NT2/D1 (cell line): ENCODE measurements around the gene FLOT1.

Experiments
- DNase-seq: peaks from one replicate; pipeline ENCODE4 v3.0.0-alpha.2; 2011; ENCODE audit warnings: low read depth, low spot score
- H3K27me3 ChIP-seq: 2 replicates; pipeline ENCODE4 v1.6.0; 2011; ENCODE audit warnings: mild to moderate bottlenecking; ENCODE audit not compliant: insufficient read length, insufficient read depth
- H3K36me3 ChIP-seq: 2 replicates; pipeline ENCODE4 v1.6.1; 2011; ENCODE audit warnings: mild to moderate bottlenecking, low read length, mixed read lengths; ENCODE audit not compliant: insufficient read depth, insufficient read length
- H3K4me1 ChIP-seq: 2 replicates; pipeline ENCODE4 v1.5.1; 2011; ENCODE audit not compliant: insufficient read depth, insufficient read length
- H3K4me3 ChIP-seq: 2 replicates; pipeline ENCODE4 v1.5.1; 2011; ENCODE audit warnings: low read depth; ENCODE audit not compliant: insufficient read length
- H3K9ac ChIP-seq: 2 replicates; pipeline ENCODE4 v1.6.0; 2011; ENCODE audit warnings: low read depth; ENCODE audit not compliant: insufficient read length
- H3K9me3 ChIP-seq: 2 replicates; pipeline ENCODE4 v1.5.1; 2011; ENCODE audit warnings: mild to moderate bottlenecking, low read length; ENCODE audit not compliant: insufficient read depth
- SUZ12 ChIP-seq: IDR thresholded peaks from 2 replicates; pipeline ENCODE4 v1.6.1; 2011; ENCODE audit not compliant: insufficient read length, insufficient read depth; ENCODE audit errors: extremely low read depth
- YY1 ChIP-seq: IDR thresholded peaks from 2 replicates; pipeline ENCODE4 v1.6.1; 2011; ENCODE audit not compliant: insufficient read length, insufficient read depth
- ZNF274 ChIP-seq: IDR thresholded peaks from 2 replicates; pipeline ENCODE4 v1.6.1; 2011; ENCODE audit warnings: mild to moderate bottlenecking, low read depth, low read length

The FLOT1 gene

GRCh38 chr6:30780642-30780920, 38.1 kb upstream of the FLOT1 start:
- Histone ChIP-seq H3K27me3 (no peaks in the 10 kb centered on the region), H3K36me3 (no peaks in the 10 kb centered on the region), H3K9ac (no peak overlapping the region), H3K4me1 (no peaks in the 10 kb centered on the region), H3K9me3 (no peaks in the 10 kb centered on the region), H3K4me3 (no peak overlapping the region)
- TF ChIP-seq ZNF274 (no peak), SUZ12 (no peak), YY1 (no peak)
- no peak for DNase-seq

DNA sequence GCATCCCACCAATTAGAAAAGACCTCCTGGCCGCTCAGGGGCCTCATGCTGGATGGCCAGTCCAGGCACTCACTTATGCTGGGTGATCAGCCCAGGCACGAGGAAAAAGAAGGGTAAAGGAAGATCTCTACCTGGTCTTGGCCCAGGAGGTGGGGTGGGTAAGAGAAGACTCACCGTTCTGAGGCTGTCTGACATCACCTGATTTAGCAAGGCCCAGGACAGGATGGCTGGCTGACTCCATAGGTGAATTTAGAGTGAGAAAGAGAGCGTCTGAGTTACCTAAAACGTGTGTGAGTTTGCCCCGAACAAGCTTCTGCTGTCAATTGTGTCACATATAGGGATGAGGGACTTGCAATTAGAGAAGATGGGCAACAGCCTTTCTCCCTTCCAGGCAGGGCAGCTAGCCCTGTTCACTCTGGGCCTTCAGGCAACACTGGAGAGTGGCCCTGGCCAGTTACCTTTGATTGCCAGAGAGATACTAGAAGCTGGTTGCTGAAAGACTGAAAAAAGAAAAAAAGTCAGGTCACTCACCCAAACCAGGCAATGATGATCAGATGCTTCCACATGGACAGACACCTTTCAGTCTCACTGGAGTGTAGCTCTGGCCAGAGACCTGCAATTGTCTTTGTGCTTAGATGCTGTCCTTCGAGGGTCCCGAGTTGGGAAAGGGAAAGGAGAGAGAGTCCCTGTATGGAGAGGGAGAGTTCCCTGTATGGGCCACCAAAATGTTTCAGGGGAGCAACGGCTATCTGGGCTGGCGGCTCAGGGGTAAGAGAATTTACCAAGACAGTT, 37.6 kb upstream of the FLOT1 start:
- no peak overlapping the region for H3K9ac ChIP-seq
- H3K9me3 ChIP-seq, result no peaks in the 10 kb centered on the region
- no peaks in the 10 kb centered on the region for H3K4me1 ChIP-seq

DNA sequence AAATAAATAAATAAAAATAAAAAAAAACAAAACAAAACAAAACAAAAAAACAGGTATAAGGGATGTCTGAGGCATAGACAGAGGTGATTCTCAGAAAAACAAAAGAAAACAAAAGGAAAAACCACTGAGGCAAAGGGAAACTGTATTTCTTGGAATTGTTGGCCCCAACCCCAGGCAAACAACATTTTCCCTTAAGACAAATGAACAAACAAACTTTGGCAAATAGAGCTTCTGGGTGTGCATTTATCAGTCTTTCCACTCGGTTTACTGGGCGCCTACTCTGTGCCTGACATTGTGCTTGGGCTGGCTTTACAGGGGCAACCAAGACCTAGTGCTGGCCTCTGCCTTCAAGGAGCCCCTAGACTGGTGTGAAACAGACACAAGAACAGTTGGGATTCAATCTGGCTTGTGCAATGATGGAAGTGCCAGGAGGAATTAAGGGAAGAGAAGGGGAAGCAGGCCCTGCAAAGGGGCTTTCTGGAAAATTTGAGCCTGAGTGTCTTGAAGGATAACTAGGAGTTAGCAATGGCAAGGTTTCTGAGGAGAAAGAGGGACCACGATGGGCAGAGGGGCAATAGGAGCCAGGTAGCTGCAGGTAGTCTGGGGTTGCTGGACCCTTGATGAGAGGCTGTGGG, 35.6 kb upstream of the FLOT1 start:
- no peaks in the 10 kb centered on the region for H3K27me3 ChIP-seq
- no peaks in the 10 kb centered on the region for H3K4me1 ChIP-seq
- TF ChIP-seq SUZ12, result no peak
- TF ChIP-seq YY1, result no peak
- no peak for TF ChIP-seq ZNF274
- no peak overlapping the region for H3K4me3 ChIP-seq
- H3K9me3 ChIP-seq, result no peaks in the 10 kb centered on the region
- no peak overlapping the region for H3K9ac ChIP-seq
- no peak for DNase-seq
- no peaks in the 10 kb centered on the region for H3K36me3 ChIP-seq

More for the DNA sequence above, 37.6 kb upstream of the FLOT1 start:
- Histone ChIP-seq H3K4me3 (no peak overlapping the region), H3K27me3 (no peaks in the 10 kb centered on the region), H3K36me3 (no peaks in the 10 kb centered on the region)
- DNase-seq, result no peak
- TF ChIP-seq ZNF274, result no peak
- no peak for TF ChIP-seq SUZ12
- TF ChIP-seq YY1, result no peak

DNA sequence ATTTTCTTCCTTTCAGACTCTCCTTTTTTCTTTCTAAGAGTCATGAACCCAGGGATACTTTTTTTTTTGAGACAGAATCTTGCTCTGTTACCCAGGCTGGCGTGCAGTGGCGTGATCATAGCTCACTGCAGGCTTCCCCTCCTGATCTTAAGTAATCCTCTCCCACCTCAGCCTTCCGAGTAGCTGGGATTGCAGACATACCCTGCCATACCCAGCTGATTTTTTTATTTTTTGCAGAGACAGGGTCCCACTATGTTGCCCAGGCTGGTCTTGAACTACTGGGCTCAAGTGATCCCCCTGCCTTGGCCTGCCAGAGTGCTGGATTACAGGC, 34.6 kb upstream of the FLOT1 start:
- Histone ChIP-seq H3K9ac (no peak overlapping the region), H3K9me3 (no peaks in the 10 kb centered on the region), H3K36me3 (no peaks in the 10 kb centered on the region), H3K4me1 (no peaks in the 10 kb centered on the region), H3K4me3 (no peak overlapping the region), H3K27me3 (no peaks in the 10 kb centered on the region)
- no peak for DNase-seq
- no peak for TF ChIP-seq SUZ12
- no peak for TF ChIP-seq YY1
- TF ChIP-seq ZNF274, result no peak

DNA sequence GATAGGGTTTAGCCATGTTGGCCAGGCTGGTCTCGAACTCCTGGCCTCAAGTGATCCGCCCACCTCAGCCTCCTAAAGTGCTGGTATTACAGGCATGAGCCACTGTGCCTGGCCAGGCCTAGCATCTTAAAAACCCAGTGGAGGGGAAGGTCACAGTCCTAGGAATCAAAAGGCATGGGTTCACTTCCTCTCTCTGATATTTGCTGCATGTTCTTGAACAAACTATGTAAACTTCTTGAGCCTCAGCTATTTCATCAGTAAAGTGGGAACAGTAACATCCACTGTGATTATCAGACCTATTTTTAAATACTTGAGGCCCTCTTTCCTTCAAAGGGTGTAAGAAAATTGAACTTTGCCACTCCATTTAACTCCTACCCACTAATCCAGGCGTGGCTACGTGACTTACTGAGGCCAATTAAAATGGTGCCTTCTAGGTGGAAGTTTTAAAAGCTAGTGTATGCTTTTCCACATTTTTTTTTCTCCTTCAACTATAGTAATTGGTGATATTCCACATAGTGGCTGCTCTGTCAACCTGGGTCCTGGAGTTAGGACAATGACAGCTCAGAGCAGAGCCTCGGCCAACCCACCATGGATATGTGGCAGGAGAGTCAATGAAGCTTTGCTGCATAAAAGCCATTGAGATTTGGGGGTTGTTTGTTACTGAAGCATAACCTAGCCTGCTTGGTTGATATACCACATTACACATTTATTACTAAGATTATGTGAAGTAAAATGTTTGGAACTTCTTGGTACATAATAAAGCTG, 34.1 kb upstream of the FLOT1 start:
- no peaks in the 10 kb centered on the region for H3K27me3 ChIP-seq
- no peak for DNase-seq

GRCh38 chr6:30775104-30775503, 32.6 kb upstream of the FLOT1 start:
- Histone ChIP-seq H3K27me3 (no peaks in the 10 kb centered on the region), H3K36me3 (no peaks in the 10 kb centered on the region), H3K4me3 (no peak overlapping the region), H3K9ac (no peak overlapping the region), H3K4me1 (no peaks in the 10 kb centered on the region), H3K9me3 (no peaks in the 10 kb centered on the region)
- TF ChIP-seq SUZ12 (no peak), ZNF274 (no peak), YY1 (no peak)
- no peak for DNase-seq

More for the DNA sequence above, 34.1 kb upstream of the FLOT1 start:
- Histone ChIP-seq H3K4me1 (no peaks in the 10 kb centered on the region), H3K9ac (no peak overlapping the region), H3K9me3 (no peaks in the 10 kb centered on the region), H3K36me3 (no peaks in the 10 kb centered on the region), H3K4me3 (no peak overlapping the region)
- TF ChIP-seq ZNF274, result no peak
- no peak for TF ChIP-seq YY1
- no peak for TF ChIP-seq SUZ12

- Histone ChIP-seq H3K9ac (no peak overlapping the region), H3K4me1 (no peaks in the 10 kb centered on the region), H3K27me3 (no peaks in the 10 kb centered on the region), H3K36me3 (no peaks in the 10 kb centered on the region), H3K4me3 (no peak overlapping the region), H3K9me3 (no peaks in the 10 kb centered on the region)
- DNase-seq, result no peak
- TF ChIP-seq SUZ12 (no peak), ZNF274 (no peak), YY1 (no peak)
These were observed 32.2 kb upstream of the FLOT1 start for GRCh38 chr6:30774701-30775100.
